CD4-positive, alpha-beta T cell treated with Interleukin-6 at 100 ng/mL for 8 hours (primary cell): Measurements from ENCODE around the gene GUCA2B.

Experiments
- DNase-seq: peaks from one replicate; pipeline ENCODE4 v3.0.0-alpha.2; 2020; ENCODE audit warnings: mixed read lengths, low spot score

GUCA2B gene

GRCh38 chr1:42152907-42153600 is at the start of gene GUCA2B:
TSS of gene GUCA2B (plus strand) at chr1:42153410. CDS start at chr1:42153451, 41 bp downstream.
- no peak for DNase-seq

- DNase-seq = no peak
Measured at GRCh38 chr1:42105025-42105424, 48.2 kb upstream of the GUCA2B start.

GRCh38 chr1:42108309-42108708 is 44.9 kb upstream of the GUCA2B start:
- no peak for DNase-seq

- DNase-seq = no peak
Measured at GRCh38 chr1:42109600-42109999, 43.6 kb upstream of the GUCA2B start.

GRCh38 chr1:42114229-42114628 is 39.0 kb upstream of the GUCA2B start:
- no peak for DNase-seq

- DNase-seq = no peak
Measured at GRCh38 chr1:42117214-42117613, 36.0 kb upstream of the GUCA2B start.

GRCh38 chr1:42118125-42118524 is 35.1 kb upstream of the GUCA2B start:
- no peak for DNase-seq

- DNase-seq = no peak
Measured at GRCh38 chr1:42122408-42122807, 30.8 kb upstream of the GUCA2B start.

GRCh38 chr1:42125552-42125951 is 27.7 kb upstream of the GUCA2B start:
- DNase-seq = no peak

GRCh38 chr1:42127767-42128166 is 25.4 kb upstream of the GUCA2B start:
- no peak for DNase-seq

GRCh38 chr1:42128499-42128898 is 24.7 kb upstream of the GUCA2B start:
- no peak for DNase-seq

- no peak for DNase-seq
Measured at GRCh38 chr1:42128964-42129363, 24.2 kb upstream of the GUCA2B start.

- no peak for DNase-seq
Measured at GRCh38 chr1:42130061-42130660, 23.0 kb upstream of the GUCA2B start.

- no peak for DNase-seq
Measured at GRCh38 chr1:42133390-42133789, 19.8 kb upstream of the GUCA2B start.

GRCh38 chr1:42133809-42134526 is 19.2 kb upstream of the GUCA2B start:
- no peak for DNase-seq

- DNase-seq = no peak
Measured at GRCh38 chr1:42135426-42135825, 17.8 kb upstream of the GUCA2B start.

- DNase-seq = no peak
Measured at GRCh38 chr1:42136466-42136865, 16.7 kb upstream of the GUCA2B start.

GRCh38 chr1:42137766-42138165 is 15.4 kb upstream of the GUCA2B start:
- no peak for DNase-seq

- DNase-seq = no peak
Measured at GRCh38 chr1:42138586-42138985, 14.6 kb upstream of the GUCA2B start.

- no peak for DNase-seq
Measured at GRCh38 chr1:42139444-42139843, 13.8 kb upstream of the GUCA2B start.

GRCh38 chr1:42140191-42140590 is 13.0 kb upstream of the GUCA2B start:
- DNase-seq = no peak

GRCh38 chr1:42141978-42142377 is 11.2 kb upstream of the GUCA2B start:
- DNase-seq = no peak
